Uterus (tissue), 2 donors: ENCODE results near the gene MOGAT1.

Source experiments
- POLR2A ChIP-seq, 2 donors: fragments of 450-650 bp; IDR thresholded peaks; one replicate each; pipeline ENCODE4 v1.6.1; 2016; ENCODE audit warnings: antibody characterized with exemption in 2 of 2, mild to moderate bottlenecking in 1 of 2, moderate library complexity in 1 of 2
- TF ChIP-seq, protein P1 (sequence below), 4 experiments: fragments of 200-600 bp in 2 of 4; fragments of 450-650 bp in 2 of 4; sonication (generic) in 2 of 4; IDR thresholded peaks; one replicate each; pipeline ENCODE4 v1.5.1; 2016 to 2019; ENCODE audit warnings: antibody characterized with exemption in 4 of 4, mild to moderate bottlenecking in 2 of 4, moderate library complexity in 1 of 4

- TF ChIP-seq, protein P1, sequence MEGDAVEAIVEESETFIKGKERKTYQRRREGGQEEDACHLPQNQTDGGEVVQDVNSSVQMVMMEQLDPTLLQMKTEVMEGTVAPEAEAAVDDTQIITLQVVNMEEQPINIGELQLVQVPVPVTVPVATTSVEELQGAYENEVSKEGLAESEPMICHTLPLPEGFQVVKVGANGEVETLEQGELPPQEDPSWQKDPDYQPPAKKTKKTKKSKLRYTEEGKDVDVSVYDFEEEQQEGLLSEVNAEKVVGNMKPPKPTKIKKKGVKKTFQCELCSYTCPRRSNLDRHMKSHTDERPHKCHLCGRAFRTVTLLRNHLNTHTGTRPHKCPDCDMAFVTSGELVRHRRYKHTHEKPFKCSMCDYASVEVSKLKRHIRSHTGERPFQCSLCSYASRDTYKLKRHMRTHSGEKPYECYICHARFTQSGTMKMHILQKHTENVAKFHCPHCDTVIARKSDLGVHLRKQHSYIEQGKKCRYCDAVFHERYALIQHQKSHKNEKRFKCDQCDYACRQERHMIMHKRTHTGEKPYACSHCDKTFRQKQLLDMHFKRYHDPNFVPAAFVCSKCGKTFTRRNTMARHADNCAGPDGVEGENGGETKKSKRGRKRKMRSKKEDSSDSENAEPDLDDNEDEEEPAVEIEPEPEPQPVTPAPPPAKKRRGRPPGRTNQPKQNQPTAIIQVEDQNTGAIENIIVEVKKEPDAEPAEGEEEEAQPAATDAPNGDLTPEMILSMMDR (IDR thresholded peaks at IDR 0.05): no peak
- no peak for TF ChIP-seq POLR2A (IDR thresholded peaks at IDR 0.05)
These were observed 47.6 kb upstream of the MOGAT1 start for GRCh38 chr2:222623756-222624309.
